Inflammatory macrophage treated with lipopolysaccharide for 1 hour (primary cell): Measurements from ENCODE around the gene BIN1.

Source experiments
- DNase-seq, 2 donors: peaks; one replicate each; pipeline ENCODE4 v3.0.0-alpha.2; 2020 to 2022

BIN1 gene

DNA sequence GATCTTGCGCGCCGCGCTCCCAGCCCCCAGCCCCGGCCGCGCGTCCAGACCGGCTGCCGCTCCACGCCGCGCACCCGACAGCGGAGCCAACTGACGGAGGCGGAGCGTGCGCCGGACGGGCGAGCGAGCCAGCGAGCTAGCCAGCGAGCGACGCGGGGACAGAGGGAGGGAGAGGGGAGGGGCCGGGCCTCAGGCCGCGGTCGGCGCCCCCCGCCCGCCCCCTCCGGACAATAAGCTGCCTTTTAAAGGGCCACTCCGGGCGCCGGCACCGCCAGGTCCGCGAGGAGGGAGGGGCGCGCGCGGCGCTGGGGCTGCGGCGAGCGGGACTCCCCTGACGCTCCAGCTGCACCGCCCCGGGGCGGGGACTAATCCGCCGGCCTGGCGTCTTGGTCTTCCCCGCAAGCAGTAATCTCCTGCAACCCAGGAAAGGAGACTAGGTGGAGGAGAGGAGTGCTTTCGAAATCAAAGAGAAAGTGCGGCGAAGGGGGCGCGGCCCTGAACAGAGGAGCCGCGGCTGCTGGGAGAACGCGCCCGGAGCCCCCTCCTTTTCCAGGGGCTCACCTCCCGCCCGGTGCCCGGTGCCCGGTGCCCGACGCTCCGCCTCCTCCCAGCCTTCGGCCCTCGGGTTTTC, at the start of gene BIN1:
BIN1 (minus strand) TSS at position 164 of the 631 bp plus-strand sequence. CDS start 211 bp downstream, outside the sequence.
- peak; percentile 62 to 69 for DNase-seq

- no peak for DNase-seq
Observed at GRCh38 chr2:127155947-127156346, 49.0 kb upstream of the BIN1 start.

DNA sequence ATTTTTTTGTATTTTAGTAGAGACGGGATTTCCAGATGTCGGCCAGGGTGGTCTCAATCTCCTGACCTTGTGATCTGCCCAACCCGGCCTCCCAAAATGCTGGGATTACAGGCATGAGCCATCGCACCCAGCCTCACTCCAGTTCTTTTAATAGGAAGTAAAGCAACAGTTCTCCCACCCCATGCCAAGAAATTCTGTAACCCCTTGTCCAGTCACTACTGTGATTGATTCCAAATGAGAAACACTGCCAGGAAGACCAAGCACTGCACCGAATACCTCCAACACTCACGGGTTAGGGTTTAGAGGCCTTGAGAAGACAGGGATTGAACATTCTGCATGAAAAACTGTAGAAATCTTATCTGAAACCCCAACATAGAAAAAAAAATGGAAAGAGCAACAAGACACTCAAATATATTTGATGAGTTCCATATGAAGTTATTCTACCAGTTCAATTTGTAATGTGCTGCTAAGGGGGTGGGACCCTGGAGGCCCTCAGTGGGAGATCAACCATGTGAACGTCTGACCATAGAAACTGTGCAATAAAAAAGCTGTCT, 48.2 kb upstream of the BIN1 start:
- DNase-seq, result no peak

DNA sequence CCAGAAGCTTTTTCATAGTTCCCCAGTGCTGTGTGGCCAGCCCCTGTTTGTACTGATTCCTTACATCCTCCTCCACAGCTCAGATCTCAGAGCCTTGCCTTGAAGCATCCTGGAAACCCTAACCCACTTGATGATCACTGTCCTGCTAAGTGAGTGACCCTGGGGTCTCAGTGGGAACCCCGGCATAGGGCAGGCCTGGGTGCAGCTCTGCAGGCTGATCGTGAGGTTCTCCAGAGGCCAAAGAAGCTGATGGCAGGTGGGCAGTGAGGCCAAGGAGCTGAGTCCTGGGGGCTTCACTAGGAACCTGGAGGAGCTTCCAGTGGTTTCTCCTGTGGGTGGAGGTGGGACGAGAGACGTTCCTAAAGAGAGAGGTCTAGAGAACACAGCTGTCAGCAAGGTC, 47.4 kb upstream of the BIN1 start:
- no peak for DNase-seq

DNA sequence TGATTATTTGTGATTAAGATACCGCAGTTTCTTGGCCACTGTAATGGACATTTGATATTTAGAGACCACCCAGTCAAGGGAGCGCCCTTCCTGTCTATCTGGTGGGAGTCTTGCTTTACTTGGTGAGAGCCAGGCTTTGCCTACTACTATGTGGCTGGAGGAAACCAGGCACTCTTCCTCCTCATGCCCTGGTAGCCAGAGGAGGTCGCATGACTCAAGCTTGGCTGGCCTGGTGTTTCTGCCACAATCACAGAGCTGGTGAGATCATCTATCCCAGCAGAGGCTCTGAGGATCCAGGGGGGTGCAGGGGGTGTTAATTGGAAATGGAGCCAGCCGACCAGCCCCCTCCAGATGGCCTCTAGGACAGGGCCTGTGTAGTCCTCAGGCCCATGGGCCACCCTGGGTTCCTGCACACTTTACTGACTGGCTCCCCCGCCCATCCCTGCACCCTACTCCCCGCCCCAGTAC, 46.8 kb upstream of the BIN1 start:
- no peak for DNase-seq

DNA sequence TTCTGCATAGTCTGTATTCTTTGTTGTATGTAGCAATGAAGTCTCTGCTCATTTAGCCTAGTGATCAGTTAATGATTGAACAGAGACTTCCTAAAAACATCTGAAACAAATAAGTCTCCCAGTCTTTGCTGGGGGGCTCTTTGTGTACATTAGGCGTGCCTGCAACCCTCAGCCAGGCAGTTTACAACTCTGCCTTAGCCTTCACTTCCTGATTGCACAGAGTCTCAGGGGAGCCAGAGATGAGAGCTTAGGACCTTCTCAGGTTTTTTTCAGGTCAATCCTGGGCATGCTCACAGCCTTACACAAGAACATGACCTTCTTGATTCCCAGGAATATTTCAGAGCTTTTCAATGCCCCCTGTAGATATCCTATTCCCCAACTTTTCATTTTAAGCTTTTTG, 44.0 kb upstream of the BIN1 start:
- DNase-seq, result no peak

DNA sequence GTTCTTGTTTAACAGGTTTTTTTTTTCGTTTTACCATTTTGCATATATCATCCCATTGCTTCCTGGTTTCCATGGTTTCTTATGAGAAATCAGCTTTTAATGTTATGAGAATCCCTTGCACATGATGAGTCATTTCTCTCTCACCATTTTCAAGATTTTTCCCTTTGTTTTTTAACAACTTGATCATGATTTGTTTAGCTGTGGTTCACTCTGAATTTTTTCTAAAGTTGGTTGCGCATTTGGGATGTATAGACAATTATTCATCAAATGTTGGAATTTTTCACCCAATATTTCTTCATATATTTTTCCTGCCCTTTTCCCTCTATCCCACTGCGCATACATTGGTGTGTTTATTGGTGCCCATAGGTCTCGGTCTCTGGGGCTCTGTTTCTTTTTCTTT, 42.4 kb upstream of the BIN1 start:
- no peak for DNase-seq

GRCh38 chr2:127146820-127147502, 40.0 kb upstream of the BIN1 start:
- no peak for DNase-seq

DNA sequence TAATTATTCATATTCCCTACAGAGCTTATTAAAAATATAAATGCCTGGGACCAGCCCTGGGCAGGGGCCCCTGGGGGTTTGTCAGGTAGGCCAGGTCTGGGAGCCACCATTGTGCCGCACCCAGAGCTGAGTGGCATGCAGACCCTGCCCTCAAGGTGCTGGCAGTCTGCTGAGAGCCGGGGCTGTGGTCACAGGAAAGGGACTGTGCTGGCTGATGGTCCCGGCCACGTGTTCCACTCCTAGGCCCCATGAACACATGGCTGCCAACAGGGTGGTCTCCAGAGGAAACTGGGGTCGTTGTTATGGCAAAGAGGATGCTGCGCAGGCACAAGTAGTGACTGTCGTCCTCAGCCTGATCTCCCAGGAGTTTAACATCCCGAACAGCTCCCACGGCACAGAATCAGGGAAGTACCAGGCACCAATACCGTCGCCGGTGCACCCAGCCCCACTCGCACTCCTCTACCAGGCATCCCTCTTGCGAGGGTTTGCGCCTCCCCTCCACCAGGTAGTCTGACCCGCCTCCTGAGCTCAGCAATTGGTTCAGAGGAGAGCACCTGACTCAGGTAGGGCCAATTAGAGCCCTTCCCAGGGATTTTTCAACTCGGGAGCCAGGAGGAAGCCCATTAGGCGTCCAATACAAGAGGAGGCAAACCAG, 39.2 kb upstream of the BIN1 start:
- no peak for DNase-seq

- no peak for DNase-seq
Observed at GRCh38 chr2:127145280-127145895, 38.4 kb upstream of the BIN1 start.

DNA sequence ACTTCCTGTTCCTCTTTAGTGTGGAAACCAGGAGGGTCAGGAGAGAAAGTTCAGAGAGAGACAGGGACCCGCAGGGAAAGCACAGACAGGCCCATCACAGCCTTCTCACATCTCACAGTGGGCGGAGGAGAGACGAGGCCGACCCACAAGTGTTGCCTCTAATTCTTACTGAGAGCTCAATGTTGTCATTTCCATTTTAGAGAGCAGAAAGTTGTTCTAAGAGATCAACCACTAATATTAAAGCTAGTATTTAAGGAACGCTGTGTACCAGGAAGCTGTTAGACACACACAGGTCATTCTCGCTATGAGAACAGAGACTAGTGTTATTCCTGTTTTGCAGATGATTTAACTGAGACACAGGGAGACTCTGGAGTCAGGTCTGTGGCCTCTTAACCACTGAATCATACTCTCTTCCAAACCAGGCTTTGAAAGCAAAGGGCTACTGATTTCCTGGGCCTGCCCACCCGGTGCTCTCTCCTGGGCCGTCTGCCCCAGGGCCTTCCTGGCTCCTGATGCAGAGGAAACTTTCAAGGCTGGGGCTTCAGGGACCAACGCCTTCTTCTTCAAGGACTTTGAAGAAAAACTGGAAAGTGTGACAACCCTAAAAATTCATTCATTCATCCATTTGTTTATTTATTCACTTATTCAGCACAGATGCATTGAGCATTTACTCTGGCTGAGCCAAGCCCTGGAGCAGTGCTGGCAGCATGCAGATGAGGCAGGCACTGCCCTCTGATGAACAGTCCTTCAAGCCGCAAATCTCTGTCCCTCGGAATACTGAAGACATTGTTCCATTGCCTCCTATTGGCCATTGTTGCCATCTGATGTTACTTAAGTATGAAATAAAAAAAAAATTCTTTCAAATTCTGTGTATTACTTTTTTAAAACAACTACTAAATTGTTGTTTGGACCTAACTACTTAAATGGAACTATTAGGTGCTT, 37.2 kb upstream of the BIN1 start:
- DNase-seq, result peak; percentile 14 to 51

DNA sequence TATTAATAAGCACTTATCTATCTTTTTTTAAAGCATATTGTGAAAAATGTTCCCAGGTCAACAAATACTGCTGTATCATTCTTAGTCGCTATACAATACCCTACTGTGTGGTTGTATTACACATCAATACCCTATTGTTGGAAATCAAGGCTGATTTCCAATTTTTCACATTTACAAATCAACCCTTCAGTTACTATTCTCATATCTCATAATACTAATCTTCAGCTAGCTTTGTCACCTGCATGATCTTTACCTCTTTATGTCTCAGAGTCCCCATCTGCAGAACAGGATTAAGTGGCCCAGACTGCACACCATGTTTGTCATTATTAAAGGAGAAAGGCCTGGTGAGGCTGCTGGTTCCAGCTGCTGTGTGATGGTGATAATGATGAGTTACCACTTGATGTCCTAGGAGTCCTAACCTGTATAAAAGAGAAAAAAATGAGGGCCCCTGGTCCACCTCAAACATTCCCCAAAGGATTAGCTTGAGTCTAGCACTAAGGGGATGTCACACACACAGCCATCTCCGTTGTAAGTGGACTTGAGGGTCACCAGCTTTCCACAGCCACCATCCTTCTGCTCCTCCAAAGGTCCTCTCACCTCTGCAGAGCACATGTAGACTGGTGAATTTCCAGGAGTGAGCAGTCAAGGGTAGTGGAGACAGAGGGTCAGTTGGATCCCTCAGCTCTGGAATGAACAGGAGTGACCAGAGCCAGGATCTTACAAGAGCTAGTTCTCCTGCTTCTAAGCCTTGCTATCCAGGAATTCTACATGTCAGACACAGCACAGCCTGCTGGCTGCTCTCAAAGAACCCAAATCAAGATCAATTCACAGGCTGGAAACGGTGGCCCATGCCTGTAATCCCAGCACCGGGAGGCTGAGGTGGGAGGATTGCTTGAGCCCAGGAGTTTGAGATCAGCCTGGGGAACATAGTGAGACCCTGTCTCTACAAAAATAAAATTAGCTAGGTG, 36.0 kb upstream of the BIN1 start:
- DNase-seq, result no peak

GRCh38 chr2:127140538-127140937, 33.6 kb upstream of the BIN1 start:
- DNase-seq, result no peak

GRCh38 chr2:127139766-127140165, 32.8 kb upstream of the BIN1 start:
- no peak for DNase-seq

DNA sequence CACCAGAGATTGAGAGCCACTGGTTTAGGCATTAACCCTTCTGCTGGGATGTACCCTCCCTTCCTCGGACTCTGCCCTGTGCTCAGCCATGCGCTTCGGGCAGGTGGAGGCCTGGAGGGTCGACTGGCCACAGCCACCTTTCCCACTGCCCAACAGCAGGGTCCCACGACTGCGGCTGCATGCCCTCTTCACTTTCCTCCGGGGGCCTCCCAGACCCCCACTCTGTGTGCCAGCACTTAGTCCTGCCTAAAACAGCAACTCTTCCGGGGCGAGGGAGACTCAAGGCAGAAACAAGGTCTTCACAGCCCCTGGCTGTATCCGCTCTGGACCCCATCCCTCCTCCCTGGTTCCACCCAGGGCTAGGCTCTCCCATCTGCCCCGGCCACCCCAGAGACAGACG, 31.3 kb upstream of the BIN1 start:
- DNase-seq, result no peak

DNA sequence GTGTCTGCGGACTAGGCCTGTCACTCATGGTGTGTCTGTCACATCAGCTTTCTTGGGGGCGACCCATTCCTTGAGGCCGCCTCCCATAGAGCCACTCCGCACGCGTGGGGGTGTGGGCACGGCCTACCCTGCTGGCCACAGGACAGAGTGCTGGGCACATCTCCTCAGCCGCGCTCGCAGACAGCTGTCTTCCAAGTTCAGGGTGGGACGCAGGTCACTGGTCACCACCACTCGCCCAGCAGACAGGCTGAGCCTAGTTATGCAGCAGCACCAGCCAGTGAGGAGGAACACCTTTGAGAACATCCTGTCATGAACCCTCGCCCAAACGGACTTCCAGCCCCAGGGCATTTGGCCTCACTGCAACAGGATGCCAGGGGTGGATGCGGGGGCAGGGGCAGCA, 30.8 kb upstream of the BIN1 start:
- DNase-seq, result no peak

DNA sequence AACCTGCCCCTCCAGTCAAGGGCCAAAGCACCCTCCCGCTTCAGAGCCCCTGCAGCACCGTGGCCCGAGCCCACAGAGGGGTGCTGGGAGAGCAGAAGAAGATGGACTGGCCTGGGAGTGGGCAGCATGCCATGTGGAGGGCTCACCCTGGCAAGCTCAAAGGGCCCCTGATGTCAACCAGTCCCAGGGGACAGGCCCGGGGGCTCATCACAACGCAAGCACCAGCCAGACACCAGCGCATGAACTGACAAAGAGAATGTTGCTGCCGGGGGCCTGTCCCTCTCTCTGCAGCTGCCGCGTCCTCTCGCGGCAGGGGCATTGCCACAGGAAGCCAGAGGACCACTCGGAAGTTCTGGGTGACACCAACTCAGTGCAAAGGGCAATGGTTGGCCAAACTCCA, 30.3 kb upstream of the BIN1 start:
- no peak for DNase-seq

DNA sequence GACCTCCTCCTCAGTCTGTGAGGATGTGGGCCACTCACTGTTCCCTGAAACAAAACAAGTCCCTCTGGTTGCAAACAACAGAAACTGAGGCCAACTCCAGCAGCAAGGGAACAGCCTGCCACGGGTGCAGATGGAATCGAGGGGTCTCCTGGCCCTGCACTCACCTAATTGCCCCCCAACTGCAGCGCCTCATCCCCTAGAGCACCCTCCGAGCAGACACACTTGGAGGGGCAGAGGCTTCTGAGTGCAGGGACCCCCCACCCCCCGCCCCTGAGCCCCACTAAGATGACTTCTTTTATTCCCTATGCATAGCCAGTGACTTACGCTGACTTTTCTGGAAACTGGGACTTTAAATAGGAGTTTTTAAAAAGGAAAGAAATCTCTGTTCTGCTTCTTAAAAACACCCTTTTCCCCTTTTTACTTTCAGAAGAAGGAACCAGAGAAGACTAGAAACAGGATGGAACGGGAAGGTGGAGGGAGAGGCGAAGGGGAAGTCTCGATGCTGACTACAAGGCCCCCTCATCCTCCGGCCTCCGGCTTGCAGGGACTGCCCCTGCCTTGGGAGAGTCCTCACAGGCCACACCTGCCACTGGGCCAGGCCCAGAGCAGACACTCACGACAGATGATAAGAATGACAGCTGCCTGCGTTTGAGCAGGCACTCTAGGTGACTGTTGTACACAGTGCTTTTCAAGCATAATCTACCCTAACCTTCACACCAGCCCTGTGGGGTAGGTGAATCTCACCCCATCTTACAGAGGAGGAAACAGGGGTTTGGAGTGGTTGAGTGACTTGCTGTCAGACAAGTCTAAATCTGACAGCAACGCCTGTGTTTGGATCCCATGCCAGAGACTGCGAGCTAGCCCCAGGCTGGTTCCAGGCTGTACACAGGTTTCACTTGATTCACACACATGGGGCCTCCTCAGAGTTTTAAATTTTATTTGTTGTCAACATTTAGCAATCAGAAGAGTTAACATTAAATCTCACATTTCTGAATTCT, 28.2 kb upstream of the BIN1 start:
- DNase-seq, result peak; percentile 72 to 77

DNA sequence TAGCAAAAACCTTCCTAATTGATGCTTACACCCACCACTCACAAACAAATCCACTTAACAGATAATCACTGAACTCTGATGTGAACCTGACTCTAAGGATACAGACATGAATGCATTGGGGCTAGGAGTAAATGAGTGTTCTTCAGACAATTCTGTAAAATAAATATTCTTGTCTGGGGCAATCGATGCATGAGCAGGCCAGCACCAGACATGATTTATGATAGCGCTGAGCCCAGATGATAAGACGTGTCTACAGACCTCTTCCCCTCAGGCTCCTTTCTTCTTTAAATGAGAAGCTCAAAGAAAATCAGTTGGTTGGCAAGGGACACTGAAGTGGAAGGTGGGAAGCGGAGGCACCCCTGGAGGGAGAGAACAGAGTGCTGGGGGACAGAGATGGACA, 27.3 kb upstream of the BIN1 start:
- DNase-seq, result no peak

DNA sequence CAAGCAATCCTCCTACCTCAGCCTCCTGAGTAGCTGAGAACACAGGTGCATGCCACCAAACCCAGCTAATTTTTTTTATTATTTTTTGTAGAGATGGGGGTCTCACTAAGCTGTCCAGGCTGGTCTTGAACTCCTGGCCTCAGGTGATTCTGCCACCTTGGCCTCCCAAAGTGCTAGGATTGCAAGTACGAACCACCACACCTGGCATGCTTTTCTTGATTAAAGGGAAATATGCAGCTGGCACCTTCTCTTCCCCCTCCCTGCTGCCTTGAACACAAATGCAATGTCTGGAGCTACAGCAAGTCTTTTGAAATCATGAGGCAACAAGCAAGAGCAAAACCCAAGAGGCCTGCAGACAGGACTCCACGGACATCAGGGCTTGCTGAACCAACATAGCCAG, 26.8 kb upstream of the BIN1 start:
- no peak for DNase-seq
